GM19025 (cell line): ENCODE results near the gene HEPHL1.
A peak's percentile ranks its signal among the peaks of the same experiment; 100 is the strongest.

ENCODE experiments used
- ATAC-seq: cut with Tn5 transposase; IDR thresholded peaks from one replicate; pipeline ENCODE4 v1.9.1; 2021; ENCODE audit warnings: mild to moderate bottlenecking, low read depth, moderate library complexity; ENCODE audit not compliant: unreplicated experiment

HEPHL1 gene

DNA sequence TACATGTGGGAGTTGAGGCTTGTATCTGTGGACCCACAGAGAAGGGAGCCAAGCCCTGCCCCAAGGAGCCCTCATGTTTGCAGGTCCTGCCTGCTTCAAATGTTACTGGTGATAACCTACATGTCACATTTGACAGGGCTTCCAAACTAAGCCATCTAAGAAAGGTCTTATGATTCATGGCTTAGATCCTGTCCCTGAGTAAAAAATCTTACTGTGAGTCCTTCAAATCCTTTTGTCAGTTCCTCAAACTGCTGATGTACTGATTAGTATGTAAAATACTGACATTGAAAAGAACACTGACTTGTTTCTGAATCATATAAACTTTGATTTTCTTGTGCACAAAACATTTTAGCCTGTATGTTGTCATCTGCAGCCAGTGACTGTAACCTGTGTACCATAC is 106.5 kb downstream of the HEPHL1 start:
- no peak for ATAC-seq

DNA sequence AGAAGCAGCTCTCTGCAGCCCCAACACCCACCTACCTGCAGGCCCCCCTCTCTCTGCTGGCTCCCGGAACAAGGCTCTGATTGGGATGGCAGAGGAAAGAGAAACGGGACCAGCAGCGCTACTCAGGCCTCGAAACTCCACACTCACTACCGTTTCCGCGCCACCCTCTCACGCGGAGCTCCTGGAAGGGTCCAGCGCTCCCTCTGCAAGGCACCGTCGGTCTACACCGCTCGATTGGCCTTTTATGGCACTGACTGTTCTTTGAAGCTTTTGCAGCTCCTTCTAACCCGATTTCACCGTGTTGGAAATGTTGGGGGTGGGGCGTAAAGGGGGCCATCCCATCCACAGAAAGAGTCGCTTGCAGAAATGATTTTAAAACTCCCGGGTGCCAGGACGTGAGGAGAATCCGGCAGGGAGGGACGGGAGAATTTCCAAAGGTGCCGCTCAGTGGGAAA is 107.2 kb downstream of the HEPHL1 start:
- peak; percentile 3 for ATAC-seq

- peak; percentile 86 for ATAC-seq
Measured at GRCh38 chr11:94128746-94129511, 107.8 kb downstream of the HEPHL1 start, which contains the start of gene PANX1. Gene PANX1 (plus strand): TSS chr11:94128841. CDS start chr11:94129313, 472 bp downstream.

DNA sequence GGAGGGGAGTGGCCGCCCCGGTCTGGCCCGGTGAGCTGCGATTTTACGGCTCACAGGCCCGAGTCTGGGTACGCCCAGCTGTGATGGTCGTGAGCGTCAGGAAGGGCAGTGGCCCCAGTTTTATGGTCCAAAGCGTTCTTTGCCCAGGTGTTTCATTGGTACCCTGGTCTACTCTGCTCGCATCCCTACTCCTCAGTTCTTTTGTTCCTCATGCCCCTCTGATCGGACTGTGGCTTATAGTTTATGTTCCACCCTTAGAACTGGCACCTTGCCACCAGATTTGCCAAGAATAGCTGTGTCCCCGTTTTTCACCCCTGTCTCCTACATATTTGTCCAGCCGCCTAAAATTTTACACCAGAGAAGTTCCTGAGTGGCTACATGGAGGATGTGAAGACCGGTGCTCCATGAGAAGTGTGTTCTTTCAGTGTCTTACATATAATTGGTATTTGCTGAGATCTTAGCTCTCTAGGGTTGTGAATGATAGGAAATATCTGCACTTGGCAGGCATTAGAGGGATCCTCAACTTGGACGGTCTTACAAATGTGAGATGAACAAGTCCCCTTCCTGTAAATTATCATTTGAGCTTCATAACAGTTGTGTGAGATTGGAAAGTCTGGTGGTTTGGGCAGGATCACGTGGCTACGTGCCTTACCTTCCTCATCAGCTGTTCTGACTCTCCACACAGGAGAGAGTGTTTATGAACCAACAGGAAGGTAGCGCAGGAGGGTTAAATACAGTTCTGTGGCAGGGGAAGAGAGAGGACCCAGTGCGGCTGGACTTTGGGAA is 108.6 kb downstream of the HEPHL1 start:
- ATAC-seq, result no peak

GRCh38 chr11:94130298-94131046 is 109.3 kb downstream of the HEPHL1 start:
- no peak for ATAC-seq

- ATAC-seq, result no peak
Measured at GRCh38 chr11:94131047-94131717, 110.0 kb downstream of the HEPHL1 start.

DNA sequence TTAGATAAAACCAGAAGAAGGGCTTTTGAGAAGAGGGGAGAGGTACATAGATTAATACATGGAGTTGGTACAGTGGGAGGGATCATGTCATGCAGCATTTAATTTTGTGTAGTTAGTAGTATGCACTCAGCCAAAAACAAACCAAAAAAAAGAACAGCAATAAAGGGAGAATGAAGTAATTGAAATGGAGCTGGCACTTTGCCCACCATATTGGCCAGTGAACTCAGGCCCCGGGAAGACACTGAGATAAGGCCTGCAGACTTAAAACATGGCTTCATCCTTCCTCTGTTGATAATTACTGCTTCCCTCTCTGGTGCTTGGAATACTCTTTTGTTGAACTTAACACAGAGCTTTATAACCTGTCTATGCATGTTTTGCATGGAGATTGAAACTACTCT is 110.6 kb downstream of the HEPHL1 start:
- no peak for ATAC-seq

- ATAC-seq, result no peak
Measured at GRCh38 chr11:94132152-94132558, 111.0 kb downstream of the HEPHL1 start.

DNA sequence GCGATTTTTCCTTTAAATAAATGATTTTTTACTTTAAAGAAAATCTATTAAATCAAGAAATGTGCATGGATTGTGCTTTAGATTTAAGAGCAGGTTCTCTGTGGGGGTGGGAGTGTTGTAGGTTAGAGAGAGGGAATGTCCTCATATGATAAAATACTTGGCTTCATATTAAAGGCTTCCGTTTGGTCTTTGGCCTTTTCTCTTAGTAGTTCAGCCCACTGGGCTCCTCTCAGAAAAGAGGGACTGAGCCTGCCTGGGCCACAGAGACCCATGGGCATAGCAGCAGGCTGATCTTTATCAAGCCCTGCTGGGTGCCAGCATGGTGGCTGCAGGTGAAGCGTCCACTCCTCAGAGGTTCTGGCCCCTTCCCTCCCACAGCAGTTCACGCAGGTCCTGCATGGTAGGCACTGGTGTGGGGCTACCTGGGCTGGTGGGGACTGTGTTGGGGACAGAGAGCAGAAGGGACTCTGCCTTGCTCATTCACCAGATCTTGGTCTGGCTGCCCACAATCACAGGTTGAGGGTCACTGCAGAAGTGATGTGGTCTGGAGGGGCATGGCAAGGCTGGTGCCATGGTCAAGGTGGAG is 111.8 kb downstream of the HEPHL1 start:
- ATAC-seq, result no peak

- ATAC-seq, result no peak
Measured at GRCh38 chr11:94133752-94134151, 112.6 kb downstream of the HEPHL1 start.

DNA sequence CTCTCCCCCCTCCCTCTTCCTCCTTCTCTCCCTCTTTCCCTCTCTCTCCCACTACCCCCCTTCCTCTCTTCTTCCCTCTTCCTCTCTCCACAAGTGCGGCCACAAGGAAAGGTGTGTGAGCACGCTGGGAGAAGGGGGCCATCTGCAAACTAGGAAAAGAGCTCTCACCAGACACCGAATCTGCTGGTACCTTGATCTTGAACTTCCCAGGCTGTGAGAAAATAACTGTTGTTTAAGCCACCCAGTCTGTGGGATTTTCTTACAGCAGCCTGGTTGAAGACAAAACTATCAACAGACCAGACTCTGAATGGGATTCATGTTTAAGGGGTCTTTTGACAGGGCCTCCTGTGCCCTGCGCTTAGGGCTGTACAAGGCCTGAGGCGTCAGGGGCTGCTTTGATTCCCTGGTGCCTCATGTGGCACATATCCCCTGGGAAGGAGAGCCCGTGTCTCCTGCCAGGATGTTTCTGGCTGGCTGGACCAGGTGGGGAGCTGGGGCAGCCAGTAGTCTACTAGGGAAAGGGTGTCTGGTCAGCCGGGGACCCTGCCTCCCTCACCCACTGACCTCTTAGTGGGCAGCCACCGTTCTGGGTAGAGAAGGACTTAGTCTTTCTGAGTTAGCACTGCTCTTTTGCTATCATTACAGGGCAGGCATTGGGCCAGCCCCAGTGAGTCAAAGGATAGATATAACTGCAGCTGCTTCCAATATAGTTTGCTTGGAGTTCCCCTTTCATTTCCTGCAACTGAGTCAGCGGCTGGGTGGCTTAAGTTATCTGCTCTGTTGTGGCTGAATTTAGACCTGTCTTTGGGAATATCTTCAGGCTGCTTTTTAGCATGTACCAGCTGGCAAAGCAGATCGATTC is 113.7 kb downstream of the HEPHL1 start:
- peak; percentile 58 for ATAC-seq

- ATAC-seq, result no peak
Measured at GRCh38 chr11:94139416-94139815, 118.3 kb downstream of the HEPHL1 start.

- ATAC-seq, result no peak
Measured at GRCh38 chr11:94140154-94140655, 119.1 kb downstream of the HEPHL1 start.

- ATAC-seq, result no peak
Measured at GRCh38 chr11:94141511-94142307, 120.6 kb downstream of the HEPHL1 start.

DNA sequence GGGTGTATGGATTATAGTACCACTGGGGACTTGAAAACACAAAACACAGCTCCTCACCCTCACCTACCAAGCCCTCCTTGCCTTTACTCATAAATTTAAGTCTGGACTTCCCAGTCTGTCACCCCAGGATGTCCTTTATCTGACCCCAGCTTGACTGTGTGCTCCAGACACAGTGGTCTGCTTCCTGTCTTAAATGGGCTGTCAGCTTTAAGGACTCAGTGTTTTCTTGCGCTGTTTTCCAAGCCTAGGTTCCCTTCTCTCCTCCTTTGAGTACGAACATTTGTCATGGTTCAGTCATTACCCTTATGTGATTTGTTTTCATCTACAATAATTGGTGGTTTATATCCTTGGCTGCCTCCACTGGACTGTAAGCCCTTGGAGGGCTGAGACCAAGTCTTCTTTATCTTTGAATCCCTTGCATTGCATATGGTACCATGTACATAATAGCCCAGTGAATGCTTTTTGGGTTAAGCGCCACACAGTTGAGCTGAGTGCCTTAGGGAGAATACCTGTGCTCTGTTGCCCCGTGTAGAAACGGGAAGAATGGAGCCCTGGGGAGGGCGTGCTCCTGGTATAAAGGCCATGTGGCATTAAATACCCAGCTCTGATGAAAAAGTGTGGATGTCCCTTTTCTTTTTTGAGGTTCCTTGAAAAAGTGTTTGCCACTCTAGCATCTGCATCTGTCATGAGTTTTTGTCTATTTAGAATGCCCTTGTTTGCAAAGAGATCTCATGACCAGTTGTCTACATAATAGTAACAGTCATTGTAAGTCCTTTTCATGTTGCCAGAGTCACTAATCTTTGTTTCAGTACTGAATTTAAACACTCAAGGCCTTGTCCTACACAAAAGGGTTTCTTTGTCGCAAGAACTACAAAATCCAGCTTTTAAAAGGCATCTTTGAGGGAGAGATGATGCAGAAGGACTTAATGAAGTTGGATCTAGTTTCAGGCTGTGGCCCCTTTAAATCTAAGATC is 121.4 kb downstream of the HEPHL1 start:
- no peak for ATAC-seq

- ATAC-seq, result no peak
Measured at GRCh38 chr11:94144216-94144615, 123.1 kb downstream of the HEPHL1 start.

GRCh38 chr11:94144664-94145063 is 123.5 kb downstream of the HEPHL1 start:
- ATAC-seq, result no peak
